ENCODE measurements around the gene MIEF1.
"Not testable (repeated sequence)": the region's sequence is repeated elsewhere in the genome, so short reads cannot be mapped to it uniquely, and the experiment has no call there.

MIEF1 gene

GRCh38 chr22:39490966-39491680 is 11.0 kb upstream of the MIEF1 start:
- DNase-seq = no peak

GRCh38 chr22:39491696-39492095 is 10.4 kb upstream of the MIEF1 start:
- DNase-seq = no peak

GRCh38 chr22:39492186-39492585 is 9.9 kb upstream of the MIEF1 start:
- DNase-seq = no peak

GRCh38 chr22:39493759-39494158 is 8.3 kb upstream of the MIEF1 start:
- DNase-seq = no peak

- no peak for DNase-seq
These were observed 7.5 kb upstream of the MIEF1 start for GRCh38 chr22:39494471-39495120.

GRCh38 chr22:39496131-39496838 is 5.8 kb upstream of the MIEF1 start:
- peak; percentile 76 for DNase-seq

GRCh38 chr22:39497429-39497828 is 4.7 kb upstream of the MIEF1 start:
- DNase-seq = no peak

GRCh38 chr22:39498368-39498767 is 3.7 kb upstream of the MIEF1 start:
- no peak for DNase-seq

- DNase-seq = no peak
These were observed 3.3 kb upstream of the MIEF1 start for GRCh38 chr22:39498802-39499201.

- DNase-seq = no peak
These were observed 2.0 kb upstream of the MIEF1 start for GRCh38 chr22:39500101-39500500.

- DNase-seq = no peak
These were observed 414 bp upstream of the MIEF1 start for GRCh38 chr22:39501644-39502108.

GRCh38 chr22:39502789-39503409 is 809 bp downstream of the MIEF1 start:
- DNase-seq = no peak

GRCh38 chr22:39503630-39504029 is 1.5 kb downstream of the MIEF1 start:
- no peak for DNase-seq

- no peak for DNase-seq
These were observed 2.0 kb downstream of the MIEF1 start for GRCh38 chr22:39504071-39504470.

GRCh38 chr22:39507021-39507420 is 4.9 kb downstream of the MIEF1 start:
- not testable (repeated sequence) for DNase-seq

- no peak for DNase-seq
These were observed 6.3 kb downstream of the MIEF1 start for GRCh38 chr22:39508393-39508792.

- no peak for DNase-seq
These were observed 8.5 kb downstream of the MIEF1 start for GRCh38 chr22:39510529-39511149.

GRCh38 chr22:39511226-39511625 is 9.1 kb downstream of the MIEF1 start:
- no peak for DNase-seq

- DNase-seq = no peak
These were observed 9.9 kb downstream of the MIEF1 start for GRCh38 chr22:39512026-39512425.

GRCh38 chr22:39513791-39514190 is 11.7 kb downstream of the MIEF1 start:
- no peak for DNase-seq

- DNase-seq = peak; percentile 76
These were observed 12.4 kb downstream of the MIEF1 start for GRCh38 chr22:39514373-39514973.

- DNase-seq = no peak
These were observed 13.4 kb downstream of the MIEF1 start for GRCh38 chr22:39515266-39516050.
